Measurements from ENCODE around the gene DDX50.
"Not testable (repeated sequence)": the region's sequence is repeated elsewhere in the genome, so short reads cannot be mapped to it uniquely, and the experiment has no call there.

The DDX50 gene, protein sequence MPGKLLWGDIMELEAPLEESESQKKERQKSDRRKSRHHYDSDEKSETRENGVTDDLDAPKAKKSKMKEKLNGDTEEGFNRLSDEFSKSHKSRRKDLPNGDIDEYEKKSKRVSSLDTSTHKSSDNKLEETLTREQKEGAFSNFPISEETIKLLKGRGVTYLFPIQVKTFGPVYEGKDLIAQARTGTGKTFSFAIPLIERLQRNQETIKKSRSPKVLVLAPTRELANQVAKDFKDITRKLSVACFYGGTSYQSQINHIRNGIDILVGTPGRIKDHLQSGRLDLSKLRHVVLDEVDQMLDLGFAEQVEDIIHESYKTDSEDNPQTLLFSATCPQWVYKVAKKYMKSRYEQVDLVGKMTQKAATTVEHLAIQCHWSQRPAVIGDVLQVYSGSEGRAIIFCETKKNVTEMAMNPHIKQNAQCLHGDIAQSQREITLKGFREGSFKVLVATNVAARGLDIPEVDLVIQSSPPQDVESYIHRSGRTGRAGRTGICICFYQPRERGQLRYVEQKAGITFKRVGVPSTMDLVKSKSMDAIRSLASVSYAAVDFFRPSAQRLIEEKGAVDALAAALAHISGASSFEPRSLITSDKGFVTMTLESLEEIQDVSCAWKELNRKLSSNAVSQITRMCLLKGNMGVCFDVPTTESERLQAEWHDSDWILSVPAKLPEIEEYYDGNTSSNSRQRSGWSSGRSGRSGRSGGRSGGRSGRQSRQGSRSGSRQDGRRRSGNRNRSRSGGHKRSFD

GRCh38 chr10:68901105-68901927, at the start of gene DDX50:
DDX50 (plus strand) TSS chr10:68901315; CDS start chr10:68901385, 70 bp downstream.
- peak; percentile 98 for DNase-seq (ENCODE audit: low read depth)

DNA sequence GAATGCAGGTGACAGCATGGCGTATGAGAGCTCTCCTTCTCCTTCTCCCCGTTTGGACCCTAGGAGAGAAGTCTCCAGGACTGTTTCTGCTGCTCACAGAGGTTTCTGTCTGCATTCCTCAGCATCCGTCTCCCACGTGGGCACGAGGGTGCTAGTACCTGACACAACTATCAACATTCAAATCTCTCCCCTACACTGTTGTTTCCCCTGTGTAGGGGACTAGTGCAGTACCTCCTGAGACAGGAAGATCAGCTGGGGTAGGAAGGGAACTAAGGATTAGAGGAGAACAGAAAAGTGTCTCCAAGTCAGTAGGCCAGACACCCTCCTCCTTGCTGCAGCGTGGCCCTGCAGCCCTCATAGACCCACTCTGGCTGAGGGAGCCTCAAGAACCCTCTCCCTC, 44.8 kb upstream of the DDX50 start:
- no peak for DNase-seq (ENCODE audit: low read depth)

DNA sequence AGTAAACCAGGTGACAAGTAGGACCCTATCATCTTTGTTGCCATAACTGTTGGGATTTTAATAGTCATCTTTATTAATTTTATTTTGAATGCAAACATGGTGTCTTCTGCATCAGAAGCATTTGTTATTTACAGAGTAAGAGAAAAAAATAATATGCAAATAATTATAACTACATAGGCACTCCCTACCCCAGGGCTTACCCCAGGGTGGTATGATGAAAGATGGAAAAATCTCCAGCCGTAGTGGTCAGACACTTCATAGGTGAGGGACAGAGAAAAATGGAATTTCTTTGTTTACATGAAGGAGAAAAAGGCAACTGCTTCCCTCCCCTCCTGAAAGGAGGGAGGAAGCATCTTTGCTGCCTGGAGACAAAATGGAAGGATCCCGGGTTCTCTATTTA, 44.1 kb upstream of the DDX50 start:
- DNase-seq (ENCODE audit: low read depth), result no peak

DNA sequence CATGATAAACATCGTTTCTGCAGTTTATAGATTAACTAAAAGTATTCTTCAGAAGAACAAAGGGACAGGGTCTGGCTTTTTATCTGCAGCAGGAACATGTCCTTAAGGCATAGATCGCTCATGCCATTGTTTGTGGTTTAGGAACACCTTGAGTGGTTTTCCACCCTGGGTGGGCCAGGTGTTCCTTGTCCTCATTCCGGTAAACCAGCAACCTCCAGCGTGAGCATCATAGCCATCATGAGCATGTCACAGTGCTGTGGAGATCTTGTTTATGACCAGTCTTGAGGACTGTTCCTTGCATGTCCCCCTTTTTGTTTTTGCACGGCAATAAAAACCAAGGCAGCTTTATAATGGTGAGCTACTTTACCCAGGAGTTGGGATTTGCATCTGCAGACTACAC, 39.9 kb upstream of the DDX50 start:
- DNase-seq (ENCODE audit: low read depth), result no peak

DNA sequence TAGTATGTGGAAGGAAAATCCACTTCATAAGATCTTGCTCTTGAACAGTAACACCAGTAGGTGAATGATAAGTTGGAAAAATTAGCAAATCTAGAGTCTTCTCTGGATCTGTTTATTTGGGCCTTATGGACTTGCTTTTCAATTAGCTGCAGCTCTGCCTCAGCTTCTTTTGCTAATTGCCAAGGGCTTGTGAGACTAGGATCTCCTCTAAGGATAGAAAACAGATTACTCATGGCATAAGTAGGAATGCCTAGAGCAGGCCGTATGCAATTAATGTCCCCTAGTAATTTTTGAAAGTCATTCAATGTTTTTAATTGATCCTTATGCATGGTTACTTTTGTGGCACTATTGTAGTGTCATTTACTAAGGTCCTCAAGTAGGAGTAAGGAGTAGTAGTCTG, 36.5 kb upstream of the DDX50 start:
- DNase-seq (ENCODE audit: low read depth), result no peak

DNA sequence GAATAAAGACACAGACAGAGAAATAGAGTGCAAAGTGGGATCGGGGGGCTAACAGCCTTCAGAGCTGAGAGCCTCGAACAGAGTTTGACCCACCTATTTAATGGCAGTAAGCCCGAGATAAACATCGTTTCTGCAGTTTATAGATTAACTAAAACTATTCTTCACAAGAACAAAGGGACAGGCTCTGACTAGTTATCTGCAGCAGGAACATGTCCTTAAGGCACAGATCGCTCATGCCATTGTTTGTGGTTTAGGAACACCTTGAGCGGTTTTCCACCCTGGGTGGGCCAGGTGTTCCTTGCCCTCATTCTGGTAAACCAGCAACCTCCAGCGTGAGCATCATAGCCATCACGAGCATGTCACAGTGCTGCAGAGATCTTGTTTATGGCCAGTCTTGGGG, 32.9 kb upstream of the DDX50 start:
- not testable (repeated sequence) for DNase-seq (ENCODE audit: low read depth)

DNA sequence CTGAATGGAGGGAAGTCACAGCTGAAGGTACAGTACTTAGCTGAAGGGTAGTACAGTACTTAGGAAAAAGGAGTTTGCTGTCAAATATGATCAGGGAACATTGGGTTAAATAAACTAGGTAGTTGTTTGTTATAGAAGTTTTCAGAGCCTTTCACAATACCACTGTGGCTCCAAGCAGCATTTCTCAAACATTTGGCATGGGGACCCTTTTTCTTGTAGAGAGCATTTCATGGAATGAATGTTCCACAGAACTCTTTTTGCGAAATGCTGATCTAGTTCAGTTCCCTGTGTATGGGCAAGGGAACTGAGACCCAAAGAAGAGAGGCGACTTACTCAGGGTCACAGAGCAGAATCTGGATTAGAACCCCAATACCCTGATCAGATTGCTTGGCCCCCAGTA, 31.5 kb upstream of the DDX50 start:
- no peak for DNase-seq (ENCODE audit: low read depth)

DNA sequence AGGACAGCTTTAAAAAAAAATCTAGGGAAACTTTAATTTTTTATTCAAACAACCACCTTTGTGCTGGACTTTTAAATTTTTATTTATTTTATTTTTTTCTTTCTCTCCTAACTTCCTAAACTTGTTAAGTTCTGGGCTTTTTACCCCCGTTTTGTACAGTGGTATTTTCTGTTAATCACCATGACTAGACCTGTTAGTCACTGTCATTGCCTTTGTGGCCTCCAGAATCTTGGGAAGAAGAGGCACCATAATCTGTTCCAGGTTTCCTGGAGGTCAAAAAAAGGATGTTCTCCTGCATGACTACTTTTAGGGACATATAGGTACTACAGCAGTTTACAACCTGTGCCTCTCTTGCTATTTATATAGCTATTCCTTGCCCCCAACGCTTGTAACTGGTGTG, 31.1 kb upstream of the DDX50 start:
- DNase-seq (ENCODE audit: low read depth), result no peak

DNA sequence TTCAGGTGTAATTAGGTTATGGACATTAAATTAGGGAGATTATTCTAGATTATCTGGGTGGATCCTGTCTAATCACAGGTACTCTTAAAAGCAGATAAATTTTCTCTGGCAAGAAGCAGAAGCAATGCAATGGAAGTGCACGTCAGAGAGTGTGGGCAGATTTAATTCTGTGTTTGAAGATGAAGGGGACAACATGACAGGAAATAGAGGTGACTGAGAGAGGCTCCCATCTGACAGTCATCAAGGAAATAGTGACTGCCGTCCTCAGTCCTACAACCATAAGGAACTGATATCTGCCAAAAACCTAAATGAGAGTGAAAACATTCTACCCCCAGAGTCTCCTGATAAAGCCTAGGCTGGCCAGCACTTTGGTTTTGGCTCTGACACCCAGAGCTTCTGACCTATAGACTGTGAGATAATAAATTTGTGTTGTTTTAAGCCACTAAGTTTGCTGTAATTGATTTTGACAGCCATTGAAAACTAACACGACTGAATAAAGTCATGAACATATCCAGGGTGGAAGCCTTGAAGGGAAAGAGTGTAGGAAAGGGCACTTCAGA, 30.5 kb upstream of the DDX50 start:
- no peak for DNase-seq (ENCODE audit: low read depth)

- no peak for DNase-seq (ENCODE audit: low read depth)
Measured at GRCh38 chr10:68871105-68871711, 29.9 kb upstream of the DDX50 start.

- DNase-seq (ENCODE audit: low read depth), result no peak
Measured at GRCh38 chr10:68871731-68872342, 29.3 kb upstream of the DDX50 start.

DNA sequence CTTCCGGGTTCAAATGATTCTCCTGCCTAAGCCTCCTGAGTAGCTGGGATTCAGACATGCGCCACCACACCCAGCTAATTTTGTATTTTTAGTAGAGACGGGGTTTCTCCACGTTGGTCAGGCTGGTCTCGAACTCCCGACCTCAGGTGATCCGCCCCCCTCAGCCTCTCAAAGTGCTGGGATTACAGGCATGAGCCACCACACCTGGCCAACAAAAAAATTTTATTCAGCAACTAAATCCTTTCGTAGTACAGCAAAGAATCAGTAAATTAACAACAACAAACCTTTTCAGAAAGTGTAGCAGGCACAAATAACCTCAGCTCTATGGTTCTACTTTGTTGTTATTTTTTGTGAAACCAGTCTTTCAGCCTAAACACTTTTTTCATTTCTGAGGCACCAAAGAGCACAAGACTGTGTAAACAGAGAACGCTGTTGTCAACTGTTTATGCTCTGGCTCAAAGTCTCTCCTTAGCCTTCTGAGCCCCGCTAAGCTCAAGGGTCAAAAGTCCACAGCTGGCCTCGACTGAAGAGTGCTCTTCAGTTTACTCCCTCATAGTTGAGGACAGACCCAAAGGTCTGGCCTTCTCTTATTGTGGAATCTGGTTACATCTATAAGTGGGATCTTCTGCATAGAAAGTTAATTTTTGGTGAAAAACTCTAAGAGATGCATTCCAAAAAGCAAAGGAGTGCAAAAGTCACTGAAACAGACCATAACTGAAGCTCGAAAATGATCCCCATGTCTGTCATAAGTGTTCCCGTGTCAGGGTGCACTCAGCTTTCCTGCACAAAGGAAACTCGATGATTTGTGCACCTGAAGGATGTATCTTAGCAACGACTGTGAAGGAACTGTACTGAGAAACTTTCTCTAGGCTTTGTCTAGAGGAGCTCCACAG, 24.6 kb upstream of the DDX50 start:
- DNase-seq (ENCODE audit: low read depth), result no peak

GRCh38 chr10:68877482-68878110, 23.5 kb upstream of the DDX50 start:
- no peak for DNase-seq (ENCODE audit: low read depth)

- no peak for DNase-seq (ENCODE audit: low read depth)
Measured at GRCh38 chr10:68878496-68878895, 22.6 kb upstream of the DDX50 start.

- DNase-seq (ENCODE audit: low read depth), result no peak
Measured at GRCh38 chr10:68879628-68880027, 21.5 kb upstream of the DDX50 start.

DNA sequence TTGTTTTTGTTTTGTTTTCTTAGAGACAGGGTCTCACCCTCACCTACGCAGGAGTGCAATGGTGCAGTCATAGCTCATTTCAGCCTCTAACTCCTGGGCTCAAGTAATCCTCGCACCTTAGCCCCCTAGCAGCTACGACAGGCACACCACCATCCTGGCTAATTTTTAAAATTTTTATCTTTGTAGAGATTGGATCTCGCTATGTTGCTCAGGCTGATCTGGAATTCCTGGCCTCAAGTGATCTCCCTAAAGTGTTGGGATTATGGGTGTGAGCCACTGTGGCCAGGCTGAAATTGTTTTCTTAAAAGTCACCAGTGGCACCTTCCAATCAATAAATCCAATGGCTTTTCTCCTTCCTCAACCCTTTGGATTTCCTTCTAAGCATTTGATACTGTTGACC, 20.9 kb upstream of the DDX50 start:
- DNase-seq (ENCODE audit: low read depth), result no peak

DNA sequence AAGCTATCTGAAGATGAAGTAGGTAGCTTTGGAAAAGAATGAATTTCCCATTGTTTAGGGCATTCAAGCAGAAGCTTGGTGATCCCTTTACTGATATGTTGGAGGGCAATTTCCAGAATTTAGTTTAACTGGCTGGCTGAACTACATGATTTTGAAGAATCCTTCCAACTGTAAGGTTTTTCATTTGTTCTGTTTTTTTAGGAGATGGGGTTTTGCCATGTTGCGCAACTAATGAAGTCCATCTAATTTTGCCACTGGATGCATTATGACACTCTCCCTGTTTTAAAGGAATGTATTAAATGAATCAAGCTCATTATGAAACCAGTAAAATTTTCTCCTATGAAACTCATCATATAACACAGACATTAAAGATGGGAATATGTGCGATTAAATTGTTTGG, 6.1 kb upstream of the DDX50 start:
- no peak for DNase-seq (ENCODE audit: low read depth)

- no peak for DNase-seq (ENCODE audit: low read depth)
Measured at GRCh38 chr10:68897336-68897741, 3.8 kb upstream of the DDX50 start.

DNA sequence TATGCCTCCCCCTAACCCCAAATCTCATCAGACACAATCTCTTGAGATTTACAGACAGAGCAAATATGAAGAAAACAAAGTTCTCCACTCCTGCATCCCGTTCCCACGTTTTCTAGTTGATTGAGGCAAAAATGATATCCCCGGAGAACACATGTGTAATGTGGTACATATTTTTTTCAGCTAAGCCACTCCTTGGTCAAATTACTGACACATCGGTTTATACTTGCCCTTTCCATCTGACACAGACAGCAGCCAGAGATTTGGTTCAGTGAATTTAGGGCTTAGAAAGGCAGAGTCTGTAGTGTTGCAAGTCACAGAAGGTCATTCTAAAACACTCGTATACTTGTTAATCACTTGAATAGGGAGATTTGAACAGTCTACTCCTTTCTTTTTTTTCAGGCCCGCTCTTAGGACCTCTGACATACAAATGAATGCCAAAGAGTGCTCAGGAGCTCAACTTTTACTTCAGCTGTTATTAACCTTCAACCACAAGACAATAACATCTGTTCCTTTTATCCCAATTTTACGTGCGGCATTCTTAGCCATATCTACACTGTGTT, 1.8 kb upstream of the DDX50 start:
- DNase-seq (ENCODE audit: low read depth), result no peak
